NCI-H524 (cell line): ENCODE data around the gene DDX20.
"Not testable (repeated sequence)": the region's sequence is repeated elsewhere in the genome, so short reads cannot be mapped to it uniquely, and the experiment has no call there.

Source experiments
- DNase-seq, 2 experiments: peaks; one replicate each; lab custom pipeline; 2025; lab: John Stamatoyannopoulos, UW

The DDX20 gene

GRCh38 chr1:111789666-111790316 is 34.1 kb downstream of the DDX20 start:
- DNase-seq: peak in 1 of 2 experiments; percentile 2

GRCh38 chr1:111791776-111792175 is 36.1 kb downstream of the DDX20 start:
- DNase-seq: no peak

GRCh38 chr1:111792249-111792648 is 36.5 kb downstream of the DDX20 start:
- no peak for DNase-seq

- DNase-seq: peak; percentile 16 to 59
Observed at GRCh38 chr1:111793923-111794322, 38.2 kb downstream of the DDX20 start.

- peak in 1 of 2 experiments; percentile 59 for DNase-seq
Observed at GRCh38 chr1:111795401-111795800, 39.7 kb downstream of the DDX20 start.

- no peak for DNase-seq
Observed at GRCh38 chr1:111798580-111798979, 42.9 kb downstream of the DDX20 start.

- not testable (repeated sequence) for DNase-seq
Observed at GRCh38 chr1:111799722-111800121, 44.0 kb downstream of the DDX20 start.

- peak in 1 of 2 experiments; percentile 9 for DNase-seq
Observed at GRCh38 chr1:111801071-111801850, 45.6 kb downstream of the DDX20 start.

GRCh38 chr1:111802110-111802509 is 46.4 kb downstream of the DDX20 start:
- DNase-seq: no peak

- DNase-seq: no peak
Observed at GRCh38 chr1:111802984-111803383, 47.3 kb downstream of the DDX20 start.

GRCh38 chr1:111803951-111804350 is 48.2 kb downstream of the DDX20 start:
- DNase-seq: no peak

- peak in 1 of 2 experiments; percentile 39 for DNase-seq
Observed at GRCh38 chr1:111804776-111805175, 49.1 kb downstream of the DDX20 start.

- no peak for DNase-seq
Observed at GRCh38 chr1:111805251-111805650, 49.5 kb downstream of the DDX20 start.

GRCh38 chr1:111811891-111812290 is 56.2 kb downstream of the DDX20 start:
- no peak for DNase-seq

- no peak for DNase-seq
Observed at GRCh38 chr1:111812306-111812705, 56.6 kb downstream of the DDX20 start.

- peak in 1 of 2 experiments; percentile 29 for DNase-seq
Observed at GRCh38 chr1:111813440-111814304, 58.0 kb downstream of the DDX20 start.

- no peak for DNase-seq
Observed at GRCh38 chr1:111814305-111814628, 58.6 kb downstream of the DDX20 start.

- no peak for DNase-seq
Observed at GRCh38 chr1:111814642-111815041, 58.9 kb downstream of the DDX20 start.
